CD14-positive monocyte (primary cell): ENCODE measurements around the gene ACAD10. TPM values are rescaled to one million over a fixed set of nuclear protein-coding genes. Genes with fewer than 3 reads are reported as not detected.

Source experiments
- DNase-seq, 3 donors: peaks; one replicate each; pipeline ENCODE4 v3.0.0-alpha.2; 2011 to 2022
- H2AFZ ChIP-seq: 2 replicates; pipeline ENCODE4 v1.6.0; 2012; ENCODE audit warnings: mild to moderate bottlenecking, low read depth, low read length, inconsistent platforms; ENCODE audit not compliant: insufficient read depth, poor library complexity, severe bottlenecking
- H3K27ac ChIP-seq, 2 donors: 1 replicate in 1 of 2; 2 replicates in 1 of 2; pipeline ENCODE4 v1.5.1; 2012 to 2013; ENCODE audit warnings: low read length in 2 of 2, control low read depth in 1 of 2, inconsistent platforms in 1 of 2, low read depth in 1 of 2, mild to moderate bottlenecking in 1 of 2
- H3K27me3 ChIP-seq, 2 donors: one replicate each; pipeline versions ENCODE4 v1.6.0 to v1.6.1; 2011 to 2013; ENCODE audit warnings: low read length in 2 of 2; ENCODE audit not compliant: control insufficient read depth in 2 of 2, insufficient read depth in 2 of 2
- H3K36me3 ChIP-seq, 2 donors: replicated peaks in 1 of 2; 1 replicate in 1 of 2; 2 replicates in 1 of 2; pipeline versions ENCODE4 v1.5.1 to v1.6.1; 2012 to 2013; ENCODE audit warnings: low read length in 2 of 2, control low read depth in 1 of 2, inconsistent platforms in 1 of 2, mild to moderate bottlenecking in 1 of 2; ENCODE audit not compliant: insufficient read depth in 2 of 2, control insufficient read depth in 1 of 2
- H3K4me1 ChIP-seq, 2 donors: 1 replicate in 1 of 2; 2 replicates in 1 of 2; pipeline versions ENCODE4 v1.5.1 to v1.6.1; 2012 to 2013; ENCODE audit warnings: low read length in 2 of 2, control low read depth in 1 of 2, inconsistent platforms in 1 of 2, mild to moderate bottlenecking in 1 of 2, moderate library complexity in 1 of 2; ENCODE audit not compliant: insufficient read depth in 2 of 2, control insufficient read depth in 1 of 2
- H3K4me2 ChIP-seq: replicated peaks from 2 replicates; pipeline ENCODE3; 2012; ENCODE audit warnings: low read length, moderate library complexity, mild to moderate bottlenecking; ENCODE audit not compliant: poor library complexity, severe bottlenecking; ENCODE audit errors: extremely low read depth
- H3K4me3 ChIP-seq, 3 experiments: fragments of 200-600 bp in 1 of 3; sonication (generic) in 1 of 3; replicated peaks in 1 of 3; 1 replicate in 2 of 3; 2 replicates in 1 of 3; pipeline ENCODE4 v1.5.1; 2011 to 2013; ENCODE audit warnings: low read length in 3 of 3, mild to moderate bottlenecking in 3 of 3, control low read depth in 2 of 3, low read depth in 2 of 3, inconsistent platforms in 1 of 3, moderate library complexity in 1 of 3
- H3K79me2 ChIP-seq: 2 replicates; pipeline ENCODE4 v1.6.0; 2012; ENCODE audit warnings: mild to moderate bottlenecking, control low read depth, inconsistent platforms, low read length, moderate library complexity; ENCODE audit not compliant: insufficient read depth
- H3K9ac ChIP-seq: 2 replicates; pipeline ENCODE4 v1.6.0; 2017; ENCODE audit warnings: low read length, mild to moderate bottlenecking; ENCODE audit not compliant: insufficient read depth, poor library complexity, severe bottlenecking
- H3K9me3 ChIP-seq, 2 donors: replicated peaks in 1 of 2; 1 replicate in 1 of 2; 2 replicates in 1 of 2; pipeline versions ENCODE4 v1.5.1 to v1.6.1; 2012 to 2013; ENCODE audit warnings: low read length in 2 of 2, control low read depth in 1 of 2; ENCODE audit not compliant: control insufficient read depth in 1 of 2, insufficient read depth in 1 of 2
- H4K20me1 ChIP-seq: 2 replicates; pipeline ENCODE4 v1.6.0; 2012; ENCODE audit warnings: mild to moderate bottlenecking, low read length, control low read depth, moderate library complexity; ENCODE audit not compliant: insufficient read depth
- H3K27ac Mint-ChIP-seq, 7 donors: one replicate each; pipeline ENCODE4 v1.8.0; 2020; ENCODE audit warnings: mild to moderate bottlenecking in 7 of 7, mixed read lengths in 7 of 7, moderate library complexity in 6 of 7, inconsistent platforms in 2 of 7
- H3K27me3 Mint-ChIP-seq, 3 donors: one replicate each; pipeline ENCODE4 v1.8.0; 2021 to 2022; ENCODE audit warnings: low read depth in 3 of 3, mild to moderate bottlenecking in 3 of 3, mixed read lengths in 3 of 3, moderate library complexity in 3 of 3, inconsistent platforms in 1 of 3
- H3K36me3 Mint-ChIP-seq, 2 donors: one replicate each; pipeline ENCODE4 v1.8.0; 2020; ENCODE audit warnings: mixed read lengths in 2 of 2, inconsistent platforms in 1 of 2, mild to moderate bottlenecking in 1 of 2
- H3K4me1 Mint-ChIP-seq: one replicate; pipeline ENCODE4 v1.8.0; 2020; ENCODE audit warnings: mild to moderate bottlenecking, mixed read lengths
- H3K4me3 Mint-ChIP-seq, 2 donors: one replicate each; pipeline ENCODE4 v1.8.0; 2020; ENCODE audit warnings: mild to moderate bottlenecking in 2 of 2, mixed read lengths in 2 of 2, moderate library complexity in 1 of 2
- H3K9me3 Mint-ChIP-seq, 7 donors: one replicate each; pipeline ENCODE4 v1.8.0; 2020 to 2022; ENCODE audit warnings: mixed read lengths in 7 of 7, mild to moderate bottlenecking in 6 of 7, moderate library complexity in 6 of 7, inconsistent platforms in 2 of 7
- CTCF ChIP-seq: fragments of 200-600 bp; IDR thresholded peaks from one replicate; pipeline ENCODE4 v1.8.0; 2022; ENCODE audit warnings: antibody characterized with exemption, mild to moderate bottlenecking
- WGBS: methylation state at CpG from one replicate; pipeline ENCODE4 v1.1.5; 2013; ENCODE audit warnings: missing lambda C conversion rate; ENCODE audit not compliant: insufficient coverage; 5-methylcytosine and 5-hydroxymethylcytosine counted together
- intact Hi-C, 2 donors: fragments of 100-400 bp; cut with micrococcal nuclease; formaldehyde crosslinking; loops; one replicate each; pipeline versions ENCODE4 v1.15.0 to v1.15.1; 2023
- polyA plus RNA-seq, 3 donors: library from polyadenylated mRNA; depleted of rRNA in 1 of 3; unstranded in 2 of 3; stranded (reverse) in 1 of 3; fragments of 300-500 nt in 2 of 3; fragments of >200 nt in 1 of 3; fragmentation: Illumina TruSeq in 2 of 3; gene quantifications; 1 replicate in 2 of 3; 2 replicates in 1 of 3; pipeline ENCODE4 v1.2.3, GENCODE V29; 2012 to 2021

The ACAD10 gene
- polyA plus RNA-seq, 3 donors, result 9.4 to 34.3 (median 10.1) TPM

- WGBS, result 85% methylated on average over 8 of the region's 9 CpGs
- H3K4me1 ChIP-seq, result no peaks in the 10 kb centered on the region
- TF ChIP-seq CTCF, result no peak
- no peaks in the 10 kb centered on the region for H3K4me1 Mint-ChIP-seq
- peaks cover 58 to 82% of the 10 kb centered on the region in 2 donors for H3K36me3 ChIP-seq
- no peaks in the 10 kb centered on the region for H3K79me2 ChIP-seq
- no peaks in the 10 kb centered on the region for H3K9me3 Mint-ChIP-seq
- peaks cover 59 to 83% of the 10 kb centered on the region in 2 donors for H3K36me3 Mint-ChIP-seq
- no peak overlapping the region for H3K4me3 ChIP-seq
- H3K4me3 Mint-ChIP-seq, result no peak overlapping the region
- no peak overlapping the region for H3K27ac Mint-ChIP-seq
- intact Hi-C loops, result no loop called here
- no peak for DNase-seq
- H3K27ac ChIP-seq, result no peak overlapping the region
- no peaks in the 10 kb centered on the region for H3K9me3 ChIP-seq
- no peak overlapping the region for H3K9ac ChIP-seq
- peaks cover 0 to 5% (median 0%) of the 10 kb centered on the region in 3 donors for H3K27me3 Mint-ChIP-seq
- no peak overlapping the region for H2AFZ ChIP-seq
- H4K20me1 ChIP-seq, result no peaks in the 10 kb centered on the region
- H3K4me2 ChIP-seq, result no peak overlapping the region
- H3K27me3 ChIP-seq, result no peaks in the 10 kb centered on the region
Measured at GRCh38 chr12:111747333-111747732, 61.5 kb downstream of the ACAD10 start.

- Mint-ChIP-seq H3K9me3 (no peaks in the 10 kb centered on the region), H3K27me3 (peaks cover 0 to 5% (median 0%) of the 10 kb centered on the region in 3 donors), H3K36me3 (peaks cover 56 to 83% of the 10 kb centered on the region in 2 donors), H3K27ac (peak overlapping the region in 2 of 7 donors; percentile 15 to 49), H3K4me1 (no peaks in the 10 kb centered on the region), H3K4me3 (no peak overlapping the region)
- H2AFZ ChIP-seq, result no peak overlapping the region
- WGBS, result 44% methylated on average over 2 of the region's 8 CpGs
- no peak for TF ChIP-seq CTCF
- no peak overlapping the region for H3K4me2 ChIP-seq
- no peaks in the 10 kb centered on the region for H3K27me3 ChIP-seq
- H3K9ac ChIP-seq, result no peak overlapping the region
- H3K4me3 ChIP-seq, result no peak overlapping the region
- no peaks in the 10 kb centered on the region for H3K9me3 ChIP-seq
- H3K79me2 ChIP-seq, result no peaks in the 10 kb centered on the region
- no peaks in the 10 kb centered on the region for H3K4me1 ChIP-seq
- H3K27ac ChIP-seq, result no peak overlapping the region
- H3K36me3 ChIP-seq, result peaks cover 58 to 76% of the 10 kb centered on the region in 2 donors
- no peak for DNase-seq
- intact Hi-C loops, result no loop called here
- H4K20me1 ChIP-seq, result no peaks in the 10 kb centered on the region
Measured at GRCh38 chr12:111748151-111748672, 62.4 kb downstream of the ACAD10 start.
